GM12891 (cell line): ENCODE measurements around the gene PARD3.
A peak's percentile ranks its signal among the peaks of the same experiment; 100 is the strongest.

Source experiments
- DNase-seq: peaks from one replicate; pipeline ENCODE4 v3.0.0; 2011; ENCODE audit warnings: low spot score; ENCODE audit not compliant: insufficient read length
- FAIRE-seq: peaks from 2 replicates; lab custom pipeline; 2011; peaks lifted over from hg19 to GRCh38; lab: Jason Lieb, UNC
- PAX5 ChIP-seq: IDR thresholded peaks from 2 replicates; pipeline ENCODE4 v1.6.1; 2011; ENCODE audit warnings: low read length, moderate library complexity, mild to moderate bottlenecking; ENCODE audit not compliant: insufficient read depth, severe bottlenecking
- POLR2A ChIP-seq: IDR thresholded peaks from 2 replicates; pipeline ENCODE4 v1.6.1; 2011; ENCODE audit warnings: low read depth, low read length, control low read depth
- POLR2AphosphoS5 ChIP-seq: IDR thresholded peaks from 2 replicates; pipeline ENCODE4 v1.6.1; 2011; ENCODE audit warnings: low read depth, low read length, control low read depth
- POU2F2 ChIP-seq: IDR thresholded peaks from 2 replicates; pipeline ENCODE4 v1.6.1; 2011; ENCODE audit warnings: low read depth, mild to moderate bottlenecking, control low read depth, low read length, moderate library complexity
- SPI1 ChIP-seq: IDR thresholded peaks from 2 replicates; pipeline ENCODE4 v1.6.1; 2011; ENCODE audit warnings: low read depth, low read length, control low read depth
- TAF1 ChIP-seq: IDR thresholded peaks from 2 replicates; pipeline ENCODE4 v1.6.1; 2011; ENCODE audit warnings: low read depth, low read length, control low read depth

The PARD3 gene

GRCh38 chr10:34151931-34152330, 663.2 kb downstream of the PARD3 start:
- FAIRE-seq (no peak), DNase-seq (no peak)
- TF ChIP-seq POU2F2 = no peak
- TF ChIP-seq TAF1 = no peak
- no peak for TF ChIP-seq SPI1
- no peak for TF ChIP-seq POLR2AphosphoS5
- no peak for TF ChIP-seq PAX5
- no peak for TF ChIP-seq POLR2A

DNA sequence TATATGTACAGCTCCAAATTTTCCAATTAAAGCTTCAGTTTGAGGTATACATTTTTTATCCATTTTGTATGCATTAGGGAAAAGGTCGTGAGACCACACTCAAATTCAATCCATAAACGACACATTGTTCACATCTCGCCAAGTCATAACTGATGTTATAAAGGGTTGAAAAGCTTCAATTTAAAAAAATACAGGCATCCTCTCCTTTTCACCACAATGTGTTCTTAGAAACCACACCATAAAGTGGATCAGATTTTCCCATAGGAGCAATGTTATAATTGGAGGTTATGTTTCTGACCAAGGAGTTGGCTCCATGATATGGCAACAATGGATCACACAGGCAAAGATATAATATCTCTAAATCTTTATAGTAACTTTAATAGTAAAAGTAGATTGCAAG, 663.6 kb downstream of the PARD3 start:
- DNase-seq (no peak), FAIRE-seq (no peak)
- TF ChIP-seq POU2F2 (no peak), POLR2AphosphoS5 (no peak), SPI1 (no peak), POLR2A (no peak), TAF1 (no peak), PAX5 (no peak)

DNA sequence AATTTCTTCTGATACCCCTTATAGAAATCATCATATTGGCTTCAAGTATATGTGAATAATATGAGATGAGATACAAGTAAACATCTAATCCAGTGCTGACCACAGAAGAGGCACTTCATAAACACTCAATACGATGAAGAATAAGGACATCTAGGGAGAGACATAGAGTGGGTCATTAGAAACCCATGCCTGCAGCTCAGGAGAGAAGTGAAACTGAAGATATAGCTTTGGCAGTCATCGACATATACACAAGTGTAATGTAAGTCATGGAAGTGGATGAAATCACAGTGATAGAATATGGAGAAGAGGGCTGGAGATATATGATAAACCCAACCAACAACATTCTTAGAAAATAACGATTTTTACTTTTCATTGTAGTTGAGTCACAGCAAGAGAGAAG, 665.0 kb downstream of the PARD3 start:
- peak; percentile 69 for TF ChIP-seq SPI1
- TF ChIP-seq PAX5 = no peak
- no peak for DNase-seq
- FAIRE-seq = no peak

GRCh38 chr10:34148305-34148657, 666.8 kb downstream of the PARD3 start:
- no peak for FAIRE-seq

DNA sequence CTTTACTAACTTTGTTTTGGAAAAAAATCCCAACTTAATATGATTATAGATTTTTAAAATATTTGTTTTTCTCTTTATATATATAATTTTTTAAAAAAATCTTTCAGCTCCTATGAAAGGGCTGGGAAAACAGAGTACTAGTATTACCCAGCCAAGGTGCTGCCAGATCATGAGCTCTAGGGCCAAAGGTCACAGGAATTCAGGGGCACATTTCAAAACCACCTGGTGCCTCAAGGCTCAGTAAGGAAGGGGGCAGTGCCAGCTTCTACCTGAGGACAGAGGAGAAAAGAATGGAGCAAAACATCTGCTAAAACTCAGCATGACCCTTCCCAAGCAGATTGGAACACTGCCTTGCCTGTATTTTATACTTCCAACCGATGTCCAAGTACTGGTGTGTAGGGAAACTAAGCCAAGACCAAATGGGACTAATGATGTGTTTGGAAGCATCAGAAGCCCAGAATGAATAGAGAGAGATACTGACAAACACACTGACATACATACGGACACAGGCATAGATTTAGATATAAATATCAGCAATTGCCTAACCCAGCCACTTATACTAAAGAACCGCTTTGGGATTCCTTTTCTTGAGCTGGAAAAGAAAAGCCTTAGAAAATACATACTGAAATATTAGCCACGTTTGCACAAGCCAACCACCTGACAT, 667.3 kb downstream of the PARD3 start:
- TF ChIP-seq POU2F2 (no peak), POLR2AphosphoS5 (no peak), PAX5 (no peak), SPI1 (no peak), TAF1 (no peak), POLR2A (no peak)
- FAIRE-seq (no peak), DNase-seq (no peak)

More at GRCh38 chr10:34148305-34148657, 666.8 kb downstream of the PARD3 start:
- no peak for TF ChIP-seq POU2F2
- no peak for TF ChIP-seq PAX5
- no peak for DNase-seq

DNA sequence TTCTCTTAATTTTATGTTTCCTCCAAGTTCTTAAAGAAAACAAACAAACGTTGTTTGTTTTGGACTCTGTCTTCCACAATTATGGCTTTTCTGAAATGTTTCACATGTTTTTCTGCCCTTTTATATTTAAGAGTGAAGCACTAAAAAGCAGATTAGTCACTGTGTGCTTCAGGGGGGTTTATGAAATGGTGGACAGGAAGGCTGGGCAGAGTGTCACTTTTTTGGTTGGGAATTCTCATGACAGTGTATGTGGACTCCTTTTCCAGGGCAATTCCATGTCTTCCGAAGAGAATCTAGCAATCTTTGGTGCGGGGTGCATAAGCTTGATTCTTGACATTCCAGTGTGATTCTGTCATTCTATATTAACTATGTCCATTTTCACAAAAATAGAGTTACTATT, 669.4 kb downstream of the PARD3 start:
- FAIRE-seq (no peak), DNase-seq (no peak)
- TF ChIP-seq POLR2AphosphoS5 = no peak
- TF ChIP-seq SPI1 = no peak
- no peak for TF ChIP-seq TAF1
- no peak for TF ChIP-seq POU2F2
- no peak for TF ChIP-seq POLR2A
- no peak for TF ChIP-seq PAX5

- DNase-seq (no peak), FAIRE-seq (no peak)
- TF ChIP-seq POLR2AphosphoS5 = no peak
- TF ChIP-seq SPI1 = no peak
- no peak for TF ChIP-seq PAX5
- TF ChIP-seq TAF1 = no peak
- TF ChIP-seq POU2F2 = no peak
- no peak for TF ChIP-seq POLR2A
Measured at GRCh38 chr10:34143466-34143865, 671.6 kb downstream of the PARD3 start.

DNA sequence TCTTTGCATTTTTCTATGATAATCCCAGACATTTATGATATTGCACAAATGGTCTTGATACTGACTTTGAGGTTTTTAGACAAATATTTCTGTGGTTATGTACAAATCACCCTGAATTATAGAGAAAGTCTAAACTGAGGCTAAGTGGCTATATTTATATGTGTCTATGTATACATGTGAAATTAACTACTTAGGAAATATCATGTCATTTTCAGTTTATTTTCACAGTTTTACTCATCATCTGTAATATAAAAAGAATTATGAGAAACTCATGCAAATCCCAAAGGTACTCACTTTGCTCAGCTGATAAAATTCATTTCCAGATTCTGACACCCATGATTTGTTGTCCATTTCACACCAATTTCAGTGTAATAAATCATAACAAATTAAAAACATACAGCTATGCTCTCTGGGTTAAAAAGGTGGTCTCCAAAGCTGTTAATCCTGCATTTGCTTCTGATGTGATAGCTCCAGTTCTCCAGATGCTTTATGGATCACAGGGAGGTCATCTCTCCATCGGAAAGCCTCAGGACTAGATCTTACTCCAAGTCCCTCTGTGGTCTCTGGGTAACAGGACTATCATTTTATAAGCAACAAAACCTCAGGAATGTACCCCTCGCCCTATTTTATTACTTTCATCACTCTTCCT, 673.9 kb downstream of the PARD3 start:
- no peak for TF ChIP-seq TAF1

DNA sequence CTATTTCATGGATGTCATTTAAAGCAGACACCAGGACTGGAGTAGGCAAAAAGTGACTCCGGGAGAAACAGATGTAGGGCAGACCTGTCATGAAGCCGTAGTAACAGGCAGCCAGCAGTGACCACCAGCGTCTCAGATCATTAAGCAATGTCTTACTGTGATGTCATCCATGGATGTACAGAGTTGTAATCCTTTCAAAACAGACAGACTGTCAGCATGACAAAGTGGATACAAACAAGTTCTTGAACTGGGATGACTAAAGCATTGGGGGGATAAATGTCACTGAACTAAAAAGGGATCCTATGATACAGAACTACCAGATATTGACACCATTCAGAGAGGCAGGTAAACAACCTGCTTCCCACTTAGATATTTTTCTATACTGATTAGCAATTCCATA, 675.5 kb downstream of the PARD3 start:
- no peak for TF ChIP-seq PAX5
- TF ChIP-seq POU2F2 = no peak
- no peak for TF ChIP-seq TAF1
- TF ChIP-seq SPI1 = no peak
- TF ChIP-seq POLR2AphosphoS5 = no peak
- no peak for TF ChIP-seq POLR2A
- DNase-seq (no peak), FAIRE-seq (no peak)

More for the DNA sequence above, 673.9 kb downstream of the PARD3 start:
- FAIRE-seq (no peak), DNase-seq (no peak)

DNA sequence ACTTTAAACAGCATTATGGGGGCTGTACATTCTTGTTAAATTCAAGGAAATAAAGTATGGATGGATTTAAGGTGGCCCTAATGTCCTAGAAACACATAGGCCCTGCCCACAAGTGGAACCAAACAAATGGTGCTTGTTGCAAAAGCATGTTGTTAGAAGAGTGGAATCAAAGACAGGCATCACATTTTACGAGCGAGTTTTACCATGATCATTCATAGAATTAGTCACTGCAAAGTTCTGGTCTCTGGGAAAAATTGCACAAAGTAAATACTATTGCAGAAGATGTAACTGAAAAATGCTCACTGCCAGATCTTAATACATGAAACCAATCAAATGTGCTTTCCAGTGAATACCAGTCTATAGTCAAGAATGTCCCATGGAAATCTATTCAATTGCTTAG, 677.1 kb downstream of the PARD3 start:
- DNase-seq (no peak), FAIRE-seq (no peak)
- TF ChIP-seq TAF1 (no peak), SPI1 (no peak), POLR2A (no peak), PAX5 (no peak), POLR2AphosphoS5 (no peak), POU2F2 (no peak)

GRCh38 chr10:34137201-34137600, 677.9 kb downstream of the PARD3 start:
- FAIRE-seq (no peak), DNase-seq (no peak)
- TF ChIP-seq POU2F2 = no peak
- no peak for TF ChIP-seq POLR2A
- TF ChIP-seq SPI1 = no peak
- no peak for TF ChIP-seq TAF1
- no peak for TF ChIP-seq POLR2AphosphoS5
- TF ChIP-seq PAX5 = no peak
